ENCODE data around the gene FOXO1. TPM values are rescaled to one million over a fixed set of nuclear protein-coding genes. Genes with fewer than 3 reads are reported as not detected.

The FOXO1 gene
- total RNA-seq, 1 donor from 2014 or later, result 10.4 TPM

DNA sequence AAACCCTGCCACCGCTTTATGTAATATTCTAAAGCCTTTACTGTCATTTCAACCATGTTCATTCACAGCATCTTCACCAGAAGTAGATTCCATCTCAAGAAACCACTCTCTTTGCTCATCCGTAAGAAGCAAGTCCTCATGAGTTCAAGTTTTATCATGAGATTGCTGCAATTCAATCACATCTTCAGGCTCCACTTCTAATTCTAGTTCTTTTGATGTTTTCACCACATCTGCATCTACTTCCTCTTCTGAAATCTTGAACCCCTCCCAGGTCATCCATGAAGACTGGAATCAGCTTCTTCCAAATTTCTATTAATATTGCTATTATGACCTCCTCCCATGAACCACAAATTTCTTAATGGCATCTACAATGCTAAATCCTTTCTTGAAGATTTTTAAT lies 83.9 kb downstream of the FOXO1 start:
- no peaks in the 10 kb centered on the region for H3K4me1 ChIP-seq (ENCODE audit: insufficient read depth, low read length)
- no peak overlapping the region for H3K4me2 ChIP-seq (ENCODE audit: low read length)
- no peak overlapping the region for H3K9ac ChIP-seq (ENCODE audit: low read length)
- Mint-ChIP-seq H3K27ac (ENCODE audit: unreplicated experiment) (no peak overlapping the region), H3K27me3 (ENCODE audit: low read depth, unreplicated experiment) (no peaks in the 10 kb centered on the region), H3K36me3 (ENCODE audit: low read depth, unreplicated experiment) (peaks cover 8% of the 10 kb centered on the region), H3K4me1 (ENCODE audit: low read depth, unreplicated experiment) (peaks cover 21% of the 10 kb centered on the region), H3K9me3 (ENCODE audit: unreplicated experiment) (peaks cover 8% of the 10 kb centered on the region), H3K4me3 (ENCODE audit: unreplicated experiment) (no peak overlapping the region)
- no peaks in the 10 kb centered on the region for H3K27me3 ChIP-seq (ENCODE audit: insufficient read depth, low read length)
- H3K79me2 ChIP-seq (ENCODE audit: insufficient read depth, low read length), result peaks cover 18% of the 10 kb centered on the region
- peaks cover 6% of the 10 kb centered on the region for H3K9me3 ChIP-seq (ENCODE audit: insufficient read depth, low read depth, low read length)
- H3K36me3 ChIP-seq (ENCODE audit: insufficient read depth, low read length), result no peaks in the 10 kb centered on the region
- no peak overlapping the region for H2AFZ ChIP-seq (ENCODE audit: low read depth, low read length)
- H3K27ac ChIP-seq (ENCODE audit: low read depth, low read length), result no peak overlapping the region
- no peak for TF ChIP-seq EZH2 (IDR thresholded peaks at IDR 0.05; ENCODE audit: insufficient read depth, low read length)
- TF ChIP-seq, protein P1, sequence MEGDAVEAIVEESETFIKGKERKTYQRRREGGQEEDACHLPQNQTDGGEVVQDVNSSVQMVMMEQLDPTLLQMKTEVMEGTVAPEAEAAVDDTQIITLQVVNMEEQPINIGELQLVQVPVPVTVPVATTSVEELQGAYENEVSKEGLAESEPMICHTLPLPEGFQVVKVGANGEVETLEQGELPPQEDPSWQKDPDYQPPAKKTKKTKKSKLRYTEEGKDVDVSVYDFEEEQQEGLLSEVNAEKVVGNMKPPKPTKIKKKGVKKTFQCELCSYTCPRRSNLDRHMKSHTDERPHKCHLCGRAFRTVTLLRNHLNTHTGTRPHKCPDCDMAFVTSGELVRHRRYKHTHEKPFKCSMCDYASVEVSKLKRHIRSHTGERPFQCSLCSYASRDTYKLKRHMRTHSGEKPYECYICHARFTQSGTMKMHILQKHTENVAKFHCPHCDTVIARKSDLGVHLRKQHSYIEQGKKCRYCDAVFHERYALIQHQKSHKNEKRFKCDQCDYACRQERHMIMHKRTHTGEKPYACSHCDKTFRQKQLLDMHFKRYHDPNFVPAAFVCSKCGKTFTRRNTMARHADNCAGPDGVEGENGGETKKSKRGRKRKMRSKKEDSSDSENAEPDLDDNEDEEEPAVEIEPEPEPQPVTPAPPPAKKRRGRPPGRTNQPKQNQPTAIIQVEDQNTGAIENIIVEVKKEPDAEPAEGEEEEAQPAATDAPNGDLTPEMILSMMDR (IDR thresholded peaks at IDR 0.05; ENCODE audit: insufficient read depth, low read depth, low read length), result no peak
- no peak for DNase-seq (ENCODE audit: low read depth)
- no peak overlapping the region for H3K4me3 ChIP-seq (ENCODE audit: insufficient read depth, low read depth, low read length)
- no peak for FAIRE-seq
- H4K20me1 ChIP-seq (ENCODE audit: insufficient read depth, low read length), result peaks cover 46% of the 10 kb centered on the region

DNA sequence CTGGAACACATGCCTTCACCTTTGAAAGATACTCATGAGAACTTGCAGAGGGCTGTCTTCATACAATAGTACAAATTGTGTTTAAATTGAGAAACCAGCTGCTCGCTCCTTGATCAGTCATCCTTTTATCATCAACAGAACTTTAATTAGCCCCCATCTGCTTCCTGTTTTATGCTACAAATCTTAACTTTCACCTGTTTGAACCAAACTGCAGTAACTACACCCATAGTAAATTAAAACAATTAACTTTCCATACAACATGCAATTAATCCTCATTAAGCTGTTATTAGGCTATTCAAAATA lies 85.2 kb downstream of the FOXO1 start:
- Histone ChIP-seq H3K27me3 (ENCODE audit: insufficient read depth, low read length) (no peaks in the 10 kb centered on the region), H3K79me2 (ENCODE audit: insufficient read depth, low read length) (peaks cover 12% of the 10 kb centered on the region), H4K20me1 (ENCODE audit: insufficient read depth, low read length) (peaks cover 48% of the 10 kb centered on the region), H3K36me3 (ENCODE audit: insufficient read depth, low read length) (no peaks in the 10 kb centered on the region), H3K4me1 (ENCODE audit: insufficient read depth, low read length) (no peaks in the 10 kb centered on the region), H2AFZ (ENCODE audit: low read depth, low read length) (no peak overlapping the region), H3K9ac (ENCODE audit: low read length) (no peak overlapping the region), H3K27ac (ENCODE audit: low read depth, low read length) (no peak overlapping the region), H3K4me3 (ENCODE audit: insufficient read depth, low read depth, low read length) (no peak overlapping the region), H3K4me2 (ENCODE audit: low read length) (no peak overlapping the region), H3K9me3 (ENCODE audit: insufficient read depth, low read depth, low read length) (peaks cover 6% of the 10 kb centered on the region)
- Mint-ChIP-seq H3K27me3 (ENCODE audit: low read depth, unreplicated experiment) (no peaks in the 10 kb centered on the region), H3K4me3 (ENCODE audit: unreplicated experiment) (no peak overlapping the region), H3K9me3 (ENCODE audit: unreplicated experiment) (peaks cover 8% of the 10 kb centered on the region), H3K4me1 (ENCODE audit: low read depth, unreplicated experiment) (peaks cover 16% of the 10 kb centered on the region), H3K36me3 (ENCODE audit: low read depth, unreplicated experiment) (peaks cover 8% of the 10 kb centered on the region), H3K27ac (ENCODE audit: unreplicated experiment) (no peak overlapping the region)
- DNase-seq (ENCODE audit: low read depth) (no peak), FAIRE-seq (no peak)
- TF ChIP-seq, protein P1 (IDR thresholded peaks at IDR 0.05; ENCODE audit: insufficient read depth, low read depth, low read length), result no peak
- TF ChIP-seq EZH2 (IDR thresholded peaks at IDR 0.05; ENCODE audit: insufficient read depth, low read length), result no peak

DNA sequence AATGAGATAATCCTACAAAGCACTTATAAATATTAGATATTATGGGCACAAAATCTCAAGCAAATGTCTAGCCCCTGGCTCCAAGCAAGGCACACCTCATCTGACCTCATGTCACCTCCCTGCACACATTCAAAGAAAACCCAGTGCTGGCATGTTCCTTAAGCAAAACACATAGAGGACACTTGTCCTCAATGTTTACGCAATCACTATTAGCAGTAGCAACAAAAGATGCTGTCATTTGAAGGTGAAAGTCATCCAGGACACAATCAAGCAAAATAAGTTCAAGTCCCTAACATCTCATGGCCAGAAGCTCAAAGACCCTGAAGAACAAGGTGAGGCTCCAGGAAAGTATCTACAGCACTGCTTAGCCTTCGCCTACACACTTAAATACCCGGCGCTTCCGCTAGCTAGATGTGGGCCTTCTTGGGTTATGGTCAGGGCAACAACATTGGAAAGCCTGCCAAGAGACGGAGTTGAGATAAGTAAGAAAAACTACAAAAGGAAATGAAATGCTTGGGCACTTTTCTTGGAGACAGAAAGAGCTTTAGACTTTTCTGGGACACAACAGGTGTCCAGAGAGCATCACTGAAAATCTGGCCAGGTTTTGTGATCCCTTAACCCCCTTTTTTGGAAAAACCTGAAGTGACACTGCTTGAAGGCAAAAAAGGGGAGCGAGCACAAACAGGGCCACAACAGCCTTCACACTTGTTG lies 85.7 kb downstream of the FOXO1 start:
- H3K27ac Mint-ChIP-seq (ENCODE audit: unreplicated experiment), result no peak overlapping the region
- H3K79me2 ChIP-seq (ENCODE audit: insufficient read depth, low read length), result peaks cover 11% of the 10 kb centered on the region

More for the DNA sequence above, 85.7 kb downstream of the FOXO1 start:
- no peak overlapping the region for H3K4me3 Mint-ChIP-seq (ENCODE audit: unreplicated experiment)
- Histone ChIP-seq H3K36me3 (ENCODE audit: insufficient read depth, low read length) (no peaks in the 10 kb centered on the region), H3K4me2 (ENCODE audit: low read length) (no peak overlapping the region), H3K27me3 (ENCODE audit: insufficient read depth, low read length) (no peaks in the 10 kb centered on the region), H3K9ac (ENCODE audit: low read length) (no peak overlapping the region), H3K4me1 (ENCODE audit: insufficient read depth, low read length) (no peaks in the 10 kb centered on the region), H4K20me1 (ENCODE audit: insufficient read depth, low read length) (peaks cover 52% of the 10 kb centered on the region), H3K27ac (ENCODE audit: low read depth, low read length) (no peak overlapping the region), H2AFZ (ENCODE audit: low read depth, low read length) (no peak overlapping the region), H3K4me3 (ENCODE audit: insufficient read depth, low read depth, low read length) (no peak overlapping the region), H3K9me3 (ENCODE audit: insufficient read depth, low read depth, low read length) (peaks cover 6% of the 10 kb centered on the region)
- peaks cover 11% of the 10 kb centered on the region for H3K4me1 Mint-ChIP-seq (ENCODE audit: low read depth, unreplicated experiment)
- H3K9me3 Mint-ChIP-seq (ENCODE audit: unreplicated experiment), result peaks cover 8% of the 10 kb centered on the region
- FAIRE-seq (no peak), DNase-seq (ENCODE audit: low read depth) (no peak)
- peaks cover 8% of the 10 kb centered on the region for H3K36me3 Mint-ChIP-seq (ENCODE audit: low read depth, unreplicated experiment)
- TF ChIP-seq EZH2 (IDR thresholded peaks at IDR 0.05; ENCODE audit: insufficient read depth, low read length), result no peak
- TF ChIP-seq, protein P1 (IDR thresholded peaks at IDR 0.05; ENCODE audit: insufficient read depth, low read depth, low read length), result no peak
- no peaks in the 10 kb centered on the region for H3K27me3 Mint-ChIP-seq (ENCODE audit: low read depth, unreplicated experiment)

Data from astrocyte (in vitro differentiated cells and primary cell).